ENCODE measurements around the gene NTHL1. TPM values are rescaled to one million over a fixed set of nuclear protein-coding genes. Genes with fewer than 3 reads are reported as not detected.

Gene NTHL1
- total and polyA plus RNA-seq, 2 of the 13 experiments (the other 11 are each of a cell fraction or from before 2014, with no cell fraction given) = 47.5 to 64.9 TPM

GRCh38 chr16:2086812-2087747 is 39.4 kb upstream of the NTHL1 start (continued):
- no peak for TF ChIP-seq PRDM10 (CRISPR knock-in tag; IDR thresholded peaks at IDR 0.05; ENCODE audit: low read depth)
- no peak for TF ChIP-seq ZKSCAN5 (CRISPR knock-in tag; IDR thresholded peaks at IDR 0.05)
- no peak for TF ChIP-seq HBP1 (CRISPR knock-in tag; IDR thresholded peaks at IDR 0.05; ENCODE audit: low read depth)
- TF ChIP-seq CENPX (CRISPR knock-in tag; IDR thresholded peaks at IDR 0.05) = no peak
- TF ChIP-seq ZBTB8A (CRISPR knock-in tag; IDR thresholded peaks at IDR 0.05; ENCODE audit: borderline replicate concordance, low read depth) = no peak
- TF ChIP-seq TBL1XR1 (IDR thresholded peaks at IDR 0.05; ENCODE audit: borderline replicate concordance, low read length, partially characterized antibody) = no peak
- no peak for TF ChIP-seq NR2F1 (CRISPR knock-in tag; IDR thresholded peaks at IDR 0.05)
- TF ChIP-seq BRCA1 (CRISPR knock-in tag; IDR thresholded peaks at IDR 0.05) = no peak
- TF ChIP-seq AGO2 (optimal IDR thresholded peaks at IDR 0.05; ENCODE audit: low read depth, low read length) = peak; percentile 89
- TF ChIP-seq ZNF766 (CRISPR knock-in tag; IDR thresholded peaks at IDR 0.05; ENCODE audit: borderline replicate concordance) = no peak
- no peak for TF ChIP-seq GPN1 (CRISPR knock-in tag; IDR thresholded peaks at IDR 0.05; ENCODE audit: borderline replicate concordance)
- TF ChIP-seq PCBP2 (optimal IDR thresholded peaks at IDR 0.05; ENCODE audit: low read depth, low read length, poor library complexity, severe bottlenecking) = no peak
- TF ChIP-seq ZNF282 (IDR thresholded peaks at IDR 0.05; ENCODE audit: partially characterized antibody) = no peak
- TF ChIP-seq ZBTB10 (CRISPR knock-in tag; IDR thresholded peaks at IDR 0.05; ENCODE audit: borderline replicate concordance) = no peak
- TF ChIP-seq TBX3 (IDR thresholded peaks at IDR 0.05; ENCODE audit: borderline replicate concordance) = no peak
- TF ChIP-seq ZNF225 (CRISPR knock-in tag; IDR thresholded peaks at IDR 0.05) = no peak
- no peak for TF ChIP-seq ZNF276 (CRISPR knock-in tag; IDR thresholded peaks at IDR 0.05; ENCODE audit: low read depth)
